OCI-LY1 (cell line): Measurements from ENCODE around the gene VIT.

Source experiments
- EZH2 ChIP-seq: fragments of 200-600 bp; sonication (generic), shearing (Covaris generic); IDR thresholded peaks from 2 replicates; pipeline ENCODE4 v1.8.0; 2017; ENCODE audit warnings: borderline replicate concordance, mixed run types, mild to moderate bottlenecking, antibody characterized with exemption, low read length, moderate library complexity, mixed read lengths
- TF ChIP-seq, protein P1 (sequence below): fragments of 200-600 bp; sonication (generic), shearing (Covaris generic); IDR thresholded peaks from 2 replicates; pipeline ENCODE4 v1.5.1; 2017; ENCODE audit warnings: mild to moderate bottlenecking, antibody characterized with exemption, low read length, moderate library complexity, mixed read lengths

DNA sequence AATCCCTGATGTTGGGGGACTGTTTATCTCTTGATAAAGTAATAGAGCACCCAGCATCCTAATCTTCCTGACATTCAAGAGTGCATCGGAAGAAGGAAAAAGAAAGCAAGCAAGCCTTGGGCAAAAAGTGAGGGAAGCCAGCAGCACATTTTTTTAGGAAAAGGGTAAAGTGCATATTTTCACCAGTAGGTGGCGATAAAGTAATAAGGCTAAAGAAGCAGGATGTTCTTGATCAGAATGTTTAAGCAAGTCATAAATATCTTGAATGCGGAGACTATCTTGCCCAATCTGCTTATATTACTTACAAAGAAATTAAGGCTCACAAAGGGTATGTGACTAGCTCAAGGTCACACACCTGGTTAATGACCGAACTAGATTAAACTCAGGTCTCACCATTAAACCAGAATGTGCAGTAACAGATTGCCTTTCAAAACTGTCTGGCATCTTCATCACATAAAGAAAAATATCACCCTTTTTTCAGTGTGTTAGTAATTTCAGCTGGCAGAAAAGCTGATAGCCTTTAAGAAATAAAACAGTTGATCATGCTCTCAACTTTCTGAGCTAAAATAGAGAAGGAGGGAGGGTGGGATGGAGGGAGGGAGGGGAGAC lies 83.8 kb downstream of the VIT start:
- TF ChIP-seq, protein P1, sequence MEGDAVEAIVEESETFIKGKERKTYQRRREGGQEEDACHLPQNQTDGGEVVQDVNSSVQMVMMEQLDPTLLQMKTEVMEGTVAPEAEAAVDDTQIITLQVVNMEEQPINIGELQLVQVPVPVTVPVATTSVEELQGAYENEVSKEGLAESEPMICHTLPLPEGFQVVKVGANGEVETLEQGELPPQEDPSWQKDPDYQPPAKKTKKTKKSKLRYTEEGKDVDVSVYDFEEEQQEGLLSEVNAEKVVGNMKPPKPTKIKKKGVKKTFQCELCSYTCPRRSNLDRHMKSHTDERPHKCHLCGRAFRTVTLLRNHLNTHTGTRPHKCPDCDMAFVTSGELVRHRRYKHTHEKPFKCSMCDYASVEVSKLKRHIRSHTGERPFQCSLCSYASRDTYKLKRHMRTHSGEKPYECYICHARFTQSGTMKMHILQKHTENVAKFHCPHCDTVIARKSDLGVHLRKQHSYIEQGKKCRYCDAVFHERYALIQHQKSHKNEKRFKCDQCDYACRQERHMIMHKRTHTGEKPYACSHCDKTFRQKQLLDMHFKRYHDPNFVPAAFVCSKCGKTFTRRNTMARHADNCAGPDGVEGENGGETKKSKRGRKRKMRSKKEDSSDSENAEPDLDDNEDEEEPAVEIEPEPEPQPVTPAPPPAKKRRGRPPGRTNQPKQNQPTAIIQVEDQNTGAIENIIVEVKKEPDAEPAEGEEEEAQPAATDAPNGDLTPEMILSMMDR, result peak; percentile 86
- no peak for TF ChIP-seq EZH2
